Dermis microvascular lymphatic vessel endothelial cell (primary cell): ENCODE measurements around the gene EARS2. TPM values are rescaled to one million over a fixed set of nuclear protein-coding genes. Genes with fewer than 3 reads are reported as not detected.
A peak's percentile ranks its signal among the peaks of the same experiment; 100 is the strongest.
"Not testable (repeated sequence)": the region's sequence is repeated elsewhere in the genome, so short reads cannot be mapped to it uniquely, and the experiment has no call there.

Experiments used
- DNase-seq, 2 donors: peaks; one replicate each; pipeline versions ENCODE4 v3.0.0 to v3.0.0-alpha.2; 2010; ENCODE audit warnings: low read depth in 2 of 2
- total RNA-seq: library from RNA; depleted of rRNA; stranded (reverse); fragments of >200 nt; gene quantifications from 2 replicates; pipeline ENCODE4 v1.2.1, GENCODE V29; 2014

EARS2 gene
- total RNA-seq, result 15.4 and 20.6 TPM in 2 replicates

DNA sequence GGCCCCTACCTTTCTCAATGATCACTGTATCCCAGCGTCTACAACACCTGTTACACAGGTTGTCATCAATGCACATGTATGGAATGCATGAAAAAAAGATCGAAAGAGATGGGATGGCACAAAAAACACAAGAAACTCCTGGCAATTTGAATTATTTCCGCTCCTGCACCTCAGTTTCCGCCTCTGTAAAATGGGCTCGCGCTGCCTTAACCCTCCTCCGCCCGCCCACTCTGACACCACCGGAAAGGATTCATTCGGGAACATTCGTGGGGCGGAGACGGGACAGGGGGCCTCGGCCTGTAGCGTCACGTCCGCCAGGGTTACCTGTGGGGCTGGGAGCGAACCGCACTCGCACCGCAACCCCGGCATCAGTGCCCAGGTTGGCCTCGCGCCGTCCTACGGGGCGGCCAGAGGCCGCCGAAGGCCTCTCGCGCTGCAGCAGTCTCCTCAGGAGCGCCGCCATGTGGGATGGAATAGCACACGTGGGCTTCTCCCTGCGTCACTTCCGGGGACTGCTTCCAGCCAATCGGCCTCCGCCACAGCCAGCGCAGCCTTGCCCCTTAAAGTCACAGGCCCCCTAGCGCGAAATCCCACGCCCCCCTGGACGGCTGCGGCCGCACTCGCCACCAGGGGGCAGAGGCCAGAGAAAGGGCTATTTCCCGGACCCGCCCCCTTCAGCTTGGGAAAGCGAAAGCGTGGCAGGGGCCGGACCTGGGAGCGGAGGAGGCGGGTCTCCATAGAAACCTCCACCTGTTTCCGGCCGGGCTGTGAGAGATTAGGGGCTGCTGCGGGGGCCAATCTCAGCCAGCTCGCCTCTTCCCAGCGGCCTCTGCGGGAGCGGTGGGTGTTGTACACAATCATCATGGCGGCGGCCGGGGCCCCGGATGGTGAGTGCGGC, at the start of gene EARS2, which contains the start of gene UBFD1:
Gene EARS2 (minus strand): TSS at position 470 of the 898 bp plus-strand sequence. CDS start 7 bp downstream, at position 463.
Gene UBFD1 (plus strand): TSS at position 847 of the 898 bp plus-strand sequence. CDS start 16 bp downstream, at position 863.
- peak; percentile 97 to 99 for DNase-seq

DNA sequence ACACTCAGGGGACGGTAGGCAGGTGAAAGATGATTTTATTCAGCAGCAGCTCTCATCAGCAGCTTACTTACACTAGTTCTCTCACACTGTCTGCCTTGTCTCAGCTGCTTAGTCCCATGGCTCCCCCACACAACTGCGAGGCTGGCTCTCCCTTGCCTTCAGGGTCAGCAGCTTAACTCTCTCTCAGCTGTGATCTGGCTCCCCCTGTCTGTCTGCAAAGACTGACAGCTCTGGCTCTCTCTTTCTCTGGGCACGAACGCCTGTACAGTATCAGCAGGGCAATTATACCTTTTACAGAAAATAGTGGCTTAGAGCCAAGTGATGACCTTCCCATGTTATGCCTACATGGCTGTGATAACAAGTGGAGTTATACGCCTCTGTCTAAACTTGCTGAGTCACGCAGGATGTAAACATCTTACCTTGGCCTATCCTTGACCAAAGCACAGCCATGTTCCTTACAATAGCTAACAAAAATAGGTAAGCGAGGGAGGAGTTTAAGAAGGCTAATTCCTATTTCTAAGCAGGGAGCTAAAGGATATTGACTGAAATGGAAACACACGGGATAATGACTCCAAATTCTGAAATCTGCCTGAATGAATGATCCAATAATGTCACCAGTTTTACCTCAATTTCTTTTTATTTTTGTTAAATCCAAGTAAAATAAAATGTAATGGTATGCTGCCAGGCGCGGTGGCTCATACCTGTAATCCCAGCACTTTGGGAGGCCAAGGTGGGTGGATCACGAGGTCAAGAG, 40.0 kb upstream of the EARS2 start:
- DNase-seq, result peak; percentile 25 to 66

DNA sequence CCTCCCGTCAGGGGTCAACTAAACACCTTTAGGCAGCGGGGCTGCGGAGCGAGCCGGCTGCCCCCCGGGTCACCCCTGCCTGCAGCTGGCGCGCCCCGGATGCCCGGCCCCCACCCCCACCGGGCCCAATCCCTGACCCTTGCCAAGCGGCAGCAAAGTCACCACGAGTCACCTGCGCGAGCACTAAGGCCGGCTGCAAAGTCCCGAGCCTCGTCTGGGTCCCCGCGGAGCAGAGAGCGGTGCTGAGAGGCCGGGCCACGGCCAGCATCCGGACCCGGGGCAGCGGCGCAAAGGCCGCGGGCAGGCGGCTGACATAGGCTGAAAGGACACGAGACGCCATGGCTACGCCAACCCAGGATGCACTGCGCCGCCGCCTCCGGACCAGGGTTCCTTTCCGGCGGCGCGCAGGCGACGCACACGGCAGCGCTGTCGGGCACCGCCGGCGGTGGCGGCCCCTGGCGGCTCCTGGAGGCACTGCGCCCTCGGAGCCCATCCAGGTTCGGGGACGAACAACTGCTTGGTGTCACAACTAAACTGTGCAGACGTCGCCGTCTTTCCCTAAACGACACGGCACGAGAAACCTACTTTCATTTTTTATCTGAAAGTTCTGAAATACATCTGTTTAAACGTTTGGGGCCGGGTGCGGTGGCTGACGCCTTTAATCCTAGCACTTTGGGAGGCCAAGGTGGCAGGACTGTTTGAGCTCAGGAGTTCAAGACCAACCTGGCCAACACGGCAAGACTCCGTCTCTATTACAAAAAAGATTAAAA, 39.0 kb upstream of the EARS2 start, which contains the start of gene NDUFAB1:
Gene NDUFAB1 (minus strand): TSS at position 366 of the 770 bp plus-strand sequence. CDS start 26 bp downstream, at position 340.
- DNase-seq, result peak; percentile 75 to 91

DNA sequence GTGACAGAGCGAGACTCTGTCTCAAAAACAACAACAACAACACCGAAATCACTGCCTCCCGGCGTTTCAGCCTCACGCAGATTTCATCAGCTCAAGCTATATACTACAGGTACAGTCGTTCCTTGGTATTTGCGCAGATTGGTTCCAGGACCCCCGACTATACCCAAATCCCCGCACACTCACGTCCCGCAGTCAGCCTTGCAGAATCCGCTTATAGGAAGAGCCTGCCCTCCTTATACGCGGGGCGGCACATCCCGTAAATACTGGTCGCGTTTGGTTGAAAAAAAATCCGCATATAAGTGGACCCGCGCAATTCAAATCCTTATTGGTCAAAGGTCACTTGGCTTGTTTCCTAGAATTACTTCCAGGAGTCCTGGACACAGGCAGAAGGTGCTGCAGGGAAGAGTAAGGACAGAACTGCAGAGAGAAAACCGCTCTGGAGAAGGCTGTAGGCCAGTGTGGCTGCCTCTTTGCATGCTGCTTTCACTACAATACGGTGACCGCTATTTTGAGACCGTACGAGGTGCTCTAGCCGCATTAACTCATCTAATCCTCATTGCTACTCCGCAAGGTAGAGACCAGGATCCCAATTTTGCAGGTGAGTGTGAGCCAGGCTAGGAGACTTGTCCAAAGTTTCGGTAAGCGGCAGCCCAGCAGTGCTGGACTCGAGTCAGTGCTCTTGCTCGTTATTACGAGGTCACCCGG, 38.2 kb upstream of the EARS2 start:
- peak in 1 of 2 donors; percentile 19 for DNase-seq

DNA sequence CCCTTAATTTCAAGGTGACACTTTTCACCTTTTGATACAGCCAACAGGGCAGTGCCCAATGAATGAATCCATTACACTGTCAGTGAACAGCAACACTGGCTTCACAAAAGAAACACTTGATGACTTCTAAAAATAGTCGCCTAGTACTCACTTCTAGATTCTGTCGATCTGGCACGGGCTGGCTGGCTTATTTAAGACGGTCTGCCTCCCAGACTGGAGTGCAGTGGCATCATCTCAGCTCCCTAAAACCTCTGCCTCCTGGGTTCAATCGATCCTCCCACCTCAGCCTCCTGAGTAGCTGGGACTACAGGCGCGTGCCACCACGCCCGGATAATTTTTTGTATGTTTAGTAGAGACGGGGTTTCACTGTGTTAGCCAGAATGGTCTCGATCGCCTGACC, 37.0 kb upstream of the EARS2 start:
- DNase-seq, result no peak

DNA sequence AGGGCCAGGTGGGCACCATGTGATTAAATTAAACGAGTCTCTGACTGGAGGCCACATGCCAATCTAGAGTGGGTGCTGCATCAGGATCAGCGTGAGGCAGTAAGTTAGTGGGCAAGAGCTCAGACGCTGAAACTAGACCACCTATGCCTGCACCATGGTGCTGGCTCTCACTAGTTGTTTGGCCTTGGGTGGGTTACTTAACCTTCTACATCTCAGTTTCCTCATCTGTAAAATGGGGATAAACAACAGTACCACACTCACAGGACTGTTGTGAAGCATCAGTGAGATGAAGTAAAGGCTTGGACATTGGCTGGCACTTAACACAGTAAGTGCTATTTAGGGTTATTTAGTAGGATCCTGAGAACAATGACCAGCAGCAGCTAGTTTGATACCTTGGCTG, 33.0 kb upstream of the EARS2 start:
- DNase-seq, result no peak

DNA sequence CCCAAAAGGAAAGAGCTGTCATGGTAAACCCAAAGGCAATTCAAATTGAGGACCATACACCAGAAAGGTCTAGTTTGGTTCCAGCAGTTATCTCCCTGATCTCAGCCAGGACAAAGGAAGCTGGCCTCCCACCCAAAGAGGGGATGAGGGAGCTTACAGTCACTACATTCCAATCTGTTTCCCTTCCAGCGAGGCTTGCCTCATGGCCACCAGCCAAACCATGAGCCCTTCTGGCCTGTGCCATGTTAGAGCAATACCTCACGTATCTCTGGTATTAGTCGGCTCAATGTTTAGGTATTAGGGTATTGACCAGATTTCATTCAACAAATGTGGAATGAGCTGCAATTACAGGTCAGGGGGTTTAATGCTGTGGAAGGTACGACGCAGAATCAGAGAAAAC, 30.6 kb upstream of the EARS2 start:
- peak in 1 of 2 donors; percentile 59 for DNase-seq

DNA sequence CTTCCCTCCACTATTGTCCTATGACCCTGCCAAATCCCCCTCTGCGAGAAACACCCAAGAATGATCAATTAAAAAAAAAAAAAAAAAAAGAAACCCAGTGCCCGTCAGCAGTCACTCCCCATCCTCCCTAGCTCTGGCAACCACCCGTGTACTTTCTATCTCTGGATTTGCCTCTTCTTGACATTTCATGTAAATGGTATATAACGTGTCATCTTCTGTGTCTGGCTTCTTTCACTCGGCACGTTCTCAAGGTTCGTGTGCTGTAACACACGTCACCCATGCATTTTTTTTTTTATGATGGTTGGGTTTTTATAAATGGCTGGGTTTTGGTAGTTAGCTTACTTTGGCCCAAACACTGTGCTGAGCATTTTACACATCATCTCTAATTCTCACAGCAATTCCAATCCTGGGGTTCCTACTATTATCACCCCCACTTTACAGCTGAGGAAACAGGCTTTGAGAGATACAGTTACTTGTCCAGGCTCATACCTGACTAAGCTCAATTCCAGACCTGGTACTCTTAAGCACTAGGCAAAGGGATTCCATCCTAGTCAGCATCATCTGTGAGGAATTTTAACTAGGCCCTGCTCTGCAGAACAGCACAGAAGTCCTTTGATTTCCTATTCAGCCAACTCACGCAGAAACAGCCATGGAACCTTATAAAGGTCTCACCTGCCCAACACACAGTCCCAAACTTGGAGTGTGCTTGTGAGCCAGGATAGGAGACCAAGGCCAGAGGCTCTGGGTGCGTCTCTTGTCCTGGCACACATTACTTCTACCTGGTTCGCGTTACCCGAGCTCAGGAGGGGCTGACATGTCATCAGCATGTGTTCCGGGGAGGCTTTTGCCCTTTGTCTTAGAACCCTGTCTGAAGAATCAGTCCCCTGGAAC, 27.3 kb upstream of the EARS2 start:
- no peak for DNase-seq

DNA sequence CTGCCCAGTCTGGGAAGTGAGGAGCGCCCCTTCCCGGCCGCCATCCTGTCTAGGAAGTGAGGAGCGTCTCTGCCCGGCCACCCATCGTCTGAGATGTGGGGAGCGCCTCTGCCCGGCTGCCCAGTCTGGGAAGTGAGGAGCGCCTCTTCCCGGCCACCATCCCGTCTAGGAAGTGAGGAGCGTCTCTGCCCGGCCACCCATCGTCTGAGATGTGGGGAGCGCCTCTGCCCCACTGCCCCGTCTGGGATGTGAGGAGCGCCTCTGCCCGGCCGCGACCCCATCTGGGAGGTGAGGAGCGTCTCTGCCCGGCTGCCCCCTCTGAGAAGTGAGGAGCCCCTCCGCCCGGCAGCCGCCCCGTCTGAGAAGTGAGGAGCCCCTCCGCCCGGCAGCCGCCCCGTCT, 26.1 kb upstream of the EARS2 start:
- DNase-seq, result not testable (repeated sequence)

DNA sequence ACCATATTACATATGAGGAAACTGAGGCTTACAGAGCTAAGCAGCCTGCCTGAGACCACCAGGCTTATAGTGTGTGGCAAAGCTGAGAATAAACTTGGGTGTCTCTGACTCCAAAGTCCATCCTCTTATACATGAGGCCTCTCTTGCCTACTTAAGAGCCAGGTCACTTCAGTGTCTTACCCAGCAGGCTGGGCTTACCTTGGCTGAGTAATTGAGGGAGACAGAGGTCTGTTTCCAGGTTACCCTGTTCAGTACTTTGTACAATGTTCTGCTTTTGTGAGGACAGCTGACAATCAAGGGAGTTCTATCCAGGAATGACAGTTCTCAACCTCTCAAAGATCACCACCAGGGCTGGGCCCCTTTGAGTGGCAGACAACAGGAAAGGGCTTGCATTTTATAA, 24.6 kb upstream of the EARS2 start:
- DNase-seq, result no peak

DNA sequence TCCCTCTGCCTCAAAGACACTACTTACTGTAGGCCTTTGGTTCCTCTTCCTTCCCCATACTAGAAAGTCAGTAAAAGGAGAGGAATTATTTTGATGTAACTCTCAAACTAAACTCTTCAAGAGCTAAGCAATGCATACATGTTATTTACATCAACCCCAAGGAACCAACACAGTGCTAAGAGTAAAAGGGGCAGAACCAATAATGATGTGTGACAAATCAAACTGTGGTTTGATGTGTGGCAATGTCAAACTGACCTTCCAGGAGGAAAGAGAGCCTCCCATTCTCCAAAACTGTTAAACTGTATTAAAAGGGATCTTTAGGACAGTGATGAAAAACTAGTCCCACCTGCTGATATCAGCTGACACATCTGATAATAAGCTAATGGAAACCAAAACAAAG, 23.2 kb upstream of the EARS2 start:
- DNase-seq, result no peak

DNA sequence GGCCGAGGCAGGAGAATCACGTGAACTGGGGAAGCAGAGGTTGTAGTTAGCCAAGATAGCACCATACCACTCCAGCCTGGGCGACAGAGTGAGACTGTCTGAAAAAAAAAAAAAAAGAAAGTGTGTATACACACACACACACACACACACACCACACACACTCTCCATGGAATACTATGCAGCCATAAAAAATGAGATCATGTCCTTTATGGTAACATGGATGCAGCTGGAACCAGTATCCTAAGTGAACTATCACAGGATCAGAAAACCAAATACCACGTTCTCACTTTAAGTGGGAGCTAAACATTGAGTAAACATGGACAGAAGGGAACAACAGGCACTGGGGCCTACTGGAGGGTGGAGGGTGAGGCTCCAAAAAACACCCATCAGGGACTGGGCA, 22.2 kb upstream of the EARS2 start:
- DNase-seq, result no peak

DNA sequence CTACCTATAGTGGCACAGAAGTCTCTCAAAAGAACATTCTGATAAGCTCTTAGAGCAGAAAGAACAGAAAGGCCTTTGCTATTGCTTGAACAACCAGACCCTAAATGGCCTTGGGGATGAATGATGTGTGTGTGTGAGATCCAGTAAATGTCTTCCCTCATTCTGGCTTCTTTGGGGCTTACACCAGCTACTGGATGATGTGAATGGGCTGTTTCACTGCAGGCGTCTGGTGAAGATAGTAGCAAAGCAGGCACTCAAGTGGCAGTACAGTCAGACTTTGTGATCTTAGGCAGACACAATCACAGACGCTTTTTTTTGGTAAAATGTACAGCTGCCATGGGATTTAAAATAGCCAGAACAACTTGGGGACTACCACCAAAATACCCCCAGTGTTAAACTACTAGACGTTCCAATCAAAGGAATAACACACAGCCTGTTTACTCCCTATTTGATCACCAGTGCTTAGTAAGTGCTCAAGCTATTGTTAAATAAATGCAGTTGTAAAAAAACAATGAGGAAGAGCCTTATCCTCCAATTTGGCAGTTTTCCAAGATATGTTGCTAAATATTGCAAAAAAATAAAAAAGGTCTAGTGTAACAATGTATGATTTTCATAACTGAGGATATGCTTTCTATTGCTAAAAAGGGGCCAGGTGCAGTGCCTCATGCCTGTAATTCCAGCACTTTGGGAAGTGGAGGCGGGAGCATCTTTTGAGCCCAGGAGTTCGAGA, 21.1 kb upstream of the EARS2 start:
- DNase-seq, result peak; percentile 78 to 79

DNA sequence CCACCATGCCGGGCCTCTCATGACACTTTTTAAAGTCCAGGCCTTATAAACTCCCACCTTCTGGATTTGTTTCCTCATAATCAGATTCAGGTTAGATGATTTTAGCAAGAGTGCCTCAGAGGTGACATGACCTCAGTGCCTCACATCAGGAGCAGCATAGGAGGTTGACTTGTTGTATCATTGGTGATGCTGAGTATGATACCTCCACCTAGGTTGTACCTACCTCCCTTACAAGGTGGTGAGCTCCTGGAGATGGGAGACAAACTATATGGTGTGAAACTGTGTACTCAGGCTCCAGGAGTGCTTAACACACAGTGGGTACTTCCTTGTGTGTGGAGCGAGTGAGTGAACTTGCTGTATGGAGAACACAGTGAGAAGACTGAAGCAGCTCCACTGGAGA, 20.3 kb upstream of the EARS2 start:
- no peak for DNase-seq

DNA sequence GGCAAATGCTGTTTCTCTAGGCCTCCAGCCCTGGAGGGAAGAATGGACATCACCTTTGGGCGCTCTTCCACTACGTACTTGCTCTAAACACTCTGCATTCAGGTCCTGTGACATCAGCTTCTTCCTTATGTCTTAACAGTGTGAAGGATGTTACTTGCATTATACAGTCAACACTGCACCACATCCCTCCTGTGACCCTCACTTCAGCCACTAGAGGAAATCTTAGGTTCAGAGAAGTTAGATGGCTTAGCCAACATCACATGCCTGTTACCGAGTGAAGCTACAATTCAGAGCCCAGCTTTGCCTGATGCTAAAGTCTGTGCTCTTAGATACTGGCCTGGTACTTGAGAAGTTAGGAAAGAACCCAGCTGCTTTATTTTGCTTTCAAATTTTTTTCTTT, 18.7 kb upstream of the EARS2 start:
- DNase-seq, result no peak

DNA sequence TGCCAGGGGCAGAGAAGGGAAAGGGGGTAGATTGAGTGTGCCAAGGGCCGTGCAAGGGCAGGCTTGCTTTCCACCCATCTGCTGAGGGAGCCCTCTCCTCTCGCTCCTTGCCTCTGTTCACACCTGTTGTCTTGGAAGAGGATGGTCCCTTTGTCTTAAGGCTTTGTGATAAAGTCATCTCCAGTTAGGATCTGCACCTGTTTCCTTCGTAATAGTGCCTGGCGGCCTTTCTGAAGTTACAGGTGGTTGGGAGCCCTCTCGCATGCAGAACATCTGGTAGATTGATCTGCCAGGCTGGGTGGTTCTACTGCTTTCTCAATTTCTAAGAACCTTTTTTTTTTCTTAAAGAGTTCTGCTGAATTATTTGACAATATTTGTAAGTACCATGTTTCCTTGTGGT, 16.7 kb upstream of the EARS2 start:
- no peak for DNase-seq

DNA sequence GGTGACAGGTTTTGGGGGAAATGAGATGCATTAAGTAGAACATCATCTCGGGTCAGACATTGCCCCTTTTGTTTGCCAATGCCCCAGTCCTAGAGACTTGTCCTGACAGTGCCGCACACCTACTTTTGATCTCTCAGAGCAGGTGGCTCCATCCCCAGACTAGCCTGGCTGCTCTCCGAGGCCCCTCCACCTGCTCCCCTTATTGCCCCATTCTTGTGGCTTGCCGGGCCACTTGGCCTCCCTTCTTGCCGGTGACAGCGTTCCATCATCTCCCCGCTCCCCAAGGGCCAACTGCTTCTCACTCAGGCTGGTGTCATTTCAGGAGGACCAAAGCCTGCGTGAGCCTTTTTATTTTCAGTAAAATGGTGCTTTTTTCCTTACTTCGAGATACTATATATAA, 15.2 kb upstream of the EARS2 start:
- no peak for DNase-seq

DNA sequence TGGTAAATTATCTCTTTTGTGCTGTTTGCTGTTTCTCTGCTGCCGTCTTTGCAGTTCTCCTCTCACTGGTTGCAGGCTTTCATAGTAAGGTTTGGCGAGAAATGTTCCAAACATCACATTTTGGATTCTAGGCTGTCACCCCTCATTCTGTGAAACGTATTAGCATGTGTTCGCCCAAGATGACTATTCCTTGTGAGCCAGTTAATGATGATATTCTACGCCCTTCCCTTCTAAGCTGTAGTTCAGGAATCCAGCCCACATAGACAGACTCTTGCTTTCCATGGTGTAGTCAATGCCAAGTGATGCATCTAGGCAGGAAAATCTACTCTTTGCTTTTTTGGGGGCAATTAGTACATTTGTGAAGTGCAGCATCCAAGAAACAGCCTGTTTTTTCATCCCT, 14.7 kb upstream of the EARS2 start:
- no peak for DNase-seq

DNA sequence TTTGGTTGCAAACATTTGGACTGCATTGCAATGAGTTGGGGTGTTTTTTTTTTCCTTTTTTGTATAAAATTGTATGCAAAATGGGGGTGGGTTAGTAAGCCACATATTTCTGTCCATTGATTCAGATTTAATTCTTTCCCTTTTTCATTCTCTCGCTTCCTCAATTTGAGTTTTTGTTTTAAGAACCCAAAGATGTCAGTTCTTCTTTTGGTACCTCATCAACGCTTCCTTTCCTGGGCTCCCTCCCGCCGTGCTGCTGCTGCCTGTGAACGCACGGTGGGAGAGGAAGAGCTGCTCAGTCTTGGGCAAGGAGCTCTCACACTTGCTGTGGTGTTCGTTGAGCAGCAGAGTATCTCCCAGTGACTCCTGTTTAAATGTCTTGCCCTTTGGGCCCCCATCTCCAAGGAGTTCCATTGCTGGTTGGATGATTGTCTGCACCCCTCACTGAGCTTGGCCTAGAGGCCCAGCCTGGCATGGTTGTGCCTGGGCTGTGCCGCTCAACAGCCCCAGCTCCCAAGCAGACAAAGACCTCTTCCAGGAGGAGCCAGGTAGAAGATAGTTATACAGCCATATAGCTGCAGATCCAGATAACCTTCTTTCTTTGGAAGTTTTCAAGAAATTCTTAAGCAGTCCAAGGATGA, 14.0 kb upstream of the EARS2 start:
- no peak for DNase-seq
